ENCODE measurements around the gene TMEM273.

The TMEM273 gene

DNA sequence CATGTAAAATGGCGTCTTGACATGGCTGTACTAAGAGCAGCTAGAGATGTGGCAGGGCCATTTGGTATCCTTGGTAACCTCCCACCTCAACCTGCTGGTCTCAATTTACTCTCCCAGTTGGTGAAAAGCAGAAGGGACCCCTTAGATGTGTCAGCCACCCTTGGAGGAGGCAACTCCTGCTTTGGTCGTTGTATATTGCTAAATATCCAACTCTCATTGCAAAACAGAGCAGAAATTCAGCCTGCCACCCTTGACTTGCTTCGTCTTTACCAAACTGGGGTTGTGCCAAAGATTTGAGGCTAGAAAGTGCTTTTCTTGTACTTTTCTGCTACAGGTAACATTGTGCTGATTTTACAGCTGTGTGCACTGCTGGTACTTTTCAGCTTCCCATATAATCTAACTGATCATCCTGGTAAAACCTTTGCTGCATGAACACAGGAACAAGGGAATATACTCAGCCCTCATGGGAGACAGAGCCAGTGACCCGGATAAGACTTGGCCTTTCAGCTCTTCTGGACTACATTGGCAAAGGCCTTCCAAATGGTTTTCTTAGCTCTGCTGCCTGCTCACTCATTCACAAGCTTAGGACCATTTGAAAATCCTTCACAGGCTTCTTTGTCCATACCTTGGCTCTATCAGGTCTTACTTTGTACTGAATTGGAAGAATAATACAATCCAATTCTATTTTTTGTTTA lies 70.7 kb downstream of the TMEM273 start:
- H3K4me2 ChIP-seq (ENCODE audit: low read length), result no peak overlapping the region
- H3K9ac ChIP-seq (ENCODE audit: low read depth, low read length), result no peak overlapping the region
- H3K4me1 ChIP-seq (ENCODE audit: control insufficient read depth, insufficient read depth, low read length), result peaks cover 8% of the 10 kb centered on the region
- no peaks in the 10 kb centered on the region for H3K9me3 ChIP-seq (replicated peaks; ENCODE audit: low read length)
- no peak overlapping the region for H3K4me3 ChIP-seq (ENCODE audit: low read length)
- H3K36me3 ChIP-seq (ENCODE audit: insufficient read depth, low read length), result no peaks in the 10 kb centered on the region
- H3K27me3 ChIP-seq (ENCODE audit: control insufficient read depth, insufficient read depth, low read length), result peaks cover 62% of the 10 kb centered on the region

DNA sequence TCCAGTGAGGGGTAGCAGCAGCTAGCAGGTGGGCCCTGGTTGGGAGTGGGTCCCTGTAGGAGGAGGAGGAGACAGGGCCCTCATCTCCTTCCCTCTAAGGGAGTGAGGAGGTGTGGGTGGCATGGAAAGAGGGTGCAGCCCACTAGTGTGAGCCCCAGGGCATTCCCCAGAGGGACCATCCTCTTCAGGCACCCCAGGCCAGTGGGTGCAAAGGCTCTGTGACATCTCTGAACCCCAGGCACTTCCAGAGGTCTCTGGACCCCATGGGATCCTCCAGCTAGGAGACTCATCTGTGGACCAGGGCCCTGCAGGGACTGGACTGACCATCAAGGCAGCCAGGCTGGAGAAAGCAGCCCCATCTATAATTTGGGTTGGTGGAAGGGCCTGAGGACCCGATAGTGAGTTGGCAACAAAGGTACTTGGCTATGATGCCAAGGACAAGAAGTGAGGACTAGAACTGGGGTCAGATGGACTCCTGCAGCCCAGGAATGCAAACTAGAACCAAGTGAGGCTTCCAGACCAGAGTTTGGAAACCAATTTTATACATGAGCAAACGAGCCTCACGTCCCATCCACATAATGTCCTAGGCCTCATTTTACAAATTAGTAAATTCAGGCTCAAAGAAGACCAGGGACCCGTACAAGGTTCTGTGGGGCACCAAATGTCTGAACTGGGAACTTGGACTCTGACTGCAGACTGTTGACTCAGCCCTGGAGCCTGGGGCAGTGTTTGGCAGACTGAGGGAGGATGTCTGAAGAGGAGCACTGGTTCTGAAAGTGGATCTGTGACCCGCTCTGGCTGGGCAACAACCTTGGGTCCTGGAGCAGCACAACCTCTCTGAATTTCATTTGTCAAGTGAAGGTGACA lies 71.4 kb downstream of the TMEM273 start:
- Histone ChIP-seq H3K9ac (ENCODE audit: low read depth, low read length) (no peak overlapping the region), H3K36me3 (ENCODE audit: insufficient read depth, low read length) (no peaks in the 10 kb centered on the region), H3K27me3 (ENCODE audit: control insufficient read depth, insufficient read depth, low read length) (peaks cover 69% of the 10 kb centered on the region), H3K4me2 (ENCODE audit: low read length) (no peak overlapping the region), H3K4me3 (ENCODE audit: low read length) (no peak overlapping the region), H3K4me1 (ENCODE audit: control insufficient read depth, insufficient read depth, low read length) (peaks cover 8% of the 10 kb centered on the region), H3K9me3 (replicated peaks; ENCODE audit: low read length) (no peaks in the 10 kb centered on the region)

DNA sequence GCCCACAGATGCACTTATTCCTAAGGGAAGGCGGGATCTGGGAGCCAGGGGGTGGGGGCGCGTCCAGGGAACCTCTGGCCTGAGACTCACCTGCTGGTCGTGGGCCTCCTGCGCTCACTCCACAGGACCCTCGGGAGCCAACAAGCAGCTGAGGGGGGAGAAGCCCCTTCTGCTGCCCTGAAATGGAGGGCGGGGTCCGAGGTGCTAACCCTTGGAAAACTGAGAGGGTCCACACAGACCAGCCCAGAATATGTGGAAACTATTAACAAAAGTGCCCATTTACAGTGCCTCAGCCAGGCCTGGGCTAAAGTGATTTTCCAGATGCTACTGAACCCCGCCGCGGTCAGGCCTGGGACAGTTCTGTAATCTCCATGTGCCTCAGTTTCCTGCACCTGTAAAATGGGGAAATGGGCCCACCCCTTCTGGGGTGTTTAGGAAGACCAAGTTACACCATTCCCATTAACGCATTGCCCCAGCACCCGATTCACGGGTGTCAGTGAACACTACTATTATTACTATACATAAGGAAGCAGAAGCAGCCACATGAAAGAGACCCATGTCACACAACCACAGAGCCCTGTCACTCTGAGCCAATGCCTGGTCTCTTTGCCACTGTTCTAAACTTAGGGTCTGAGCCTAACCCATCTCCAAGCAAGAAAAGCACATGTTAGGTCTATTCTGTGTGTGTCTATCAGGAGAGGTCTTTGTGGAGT lies 72.2 kb downstream of the TMEM273 start:
- Histone ChIP-seq H3K27me3 (ENCODE audit: control insufficient read depth, insufficient read depth, low read length) (peaks cover 67% of the 10 kb centered on the region), H3K9ac (ENCODE audit: low read depth, low read length) (no peak overlapping the region), H3K9me3 (replicated peaks; ENCODE audit: low read length) (no peaks in the 10 kb centered on the region), H3K4me1 (ENCODE audit: control insufficient read depth, insufficient read depth, low read length) (peaks cover 8% of the 10 kb centered on the region), H3K4me3 (ENCODE audit: low read length) (peak overlapping the region; percentile 65), H3K36me3 (ENCODE audit: insufficient read depth, low read length) (no peaks in the 10 kb centered on the region), H3K4me2 (ENCODE audit: low read length) (peak overlapping the region; percentile 53)

DNA sequence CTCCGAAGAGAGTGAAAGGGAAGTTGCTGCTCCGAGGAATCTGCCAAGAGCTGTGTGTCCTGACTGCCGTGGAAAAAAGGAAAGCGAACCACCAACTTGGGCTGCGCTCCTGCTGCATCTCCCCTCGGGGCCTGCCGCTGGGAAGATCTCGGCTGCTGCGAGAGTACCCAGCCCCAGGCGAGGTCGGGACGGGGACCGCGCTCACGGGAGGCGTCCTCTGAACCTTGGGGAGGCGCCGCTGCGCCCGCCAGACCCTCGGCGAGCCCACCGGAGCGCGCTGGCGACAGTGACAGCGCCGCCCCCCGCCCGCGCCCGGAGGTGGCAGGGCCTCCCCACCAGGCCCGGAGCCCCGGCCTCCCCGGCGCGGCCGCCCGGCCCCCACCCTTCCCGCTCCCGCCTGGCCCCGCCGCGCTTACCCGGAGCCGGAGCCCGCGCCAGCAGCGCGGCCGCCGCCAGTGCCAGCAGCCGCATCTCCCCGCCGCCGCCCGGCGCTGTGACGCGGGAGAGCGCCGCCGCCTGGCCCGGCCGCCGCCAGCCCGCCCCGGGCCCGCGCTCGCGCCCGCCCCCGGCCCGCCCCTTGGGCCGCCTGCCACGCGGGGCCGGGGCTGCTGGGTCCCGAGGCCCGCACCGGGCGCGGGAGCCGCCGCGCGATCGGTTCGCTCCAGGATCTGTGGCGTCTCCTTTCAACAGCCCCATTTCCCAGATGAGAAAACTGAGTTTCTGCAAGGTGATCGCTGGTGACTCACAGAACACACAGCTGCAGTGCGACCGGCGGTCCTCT lies 73.0 kb downstream of the TMEM273 start, which contains the start of gene VSTM4:
Gene VSTM4 (minus strand): TSS at position 508 of the 781 bp plus-strand sequence. CDS start 37 bp downstream, at position 471.
- Histone ChIP-seq H3K9me3 (replicated peaks; ENCODE audit: low read length) (no peaks in the 10 kb centered on the region), H3K9ac (ENCODE audit: low read depth, low read length) (peak within 1 kb of the TSS; percentile 61), H3K27me3 (ENCODE audit: control insufficient read depth, insufficient read depth, low read length) (peaks cover 60% of the 10 kb centered on the region), H3K4me1 (ENCODE audit: control insufficient read depth, insufficient read depth, low read length) (peaks cover 10% of the 10 kb centered on the region), H3K4me3 (ENCODE audit: low read length) (peak within 1 kb of the TSS; percentile 65), H3K36me3 (ENCODE audit: insufficient read depth, low read length) (no peaks in the 10 kb centered on the region), H3K4me2 (ENCODE audit: low read length) (peak within 1 kb of the TSS; percentile 79)

DNA sequence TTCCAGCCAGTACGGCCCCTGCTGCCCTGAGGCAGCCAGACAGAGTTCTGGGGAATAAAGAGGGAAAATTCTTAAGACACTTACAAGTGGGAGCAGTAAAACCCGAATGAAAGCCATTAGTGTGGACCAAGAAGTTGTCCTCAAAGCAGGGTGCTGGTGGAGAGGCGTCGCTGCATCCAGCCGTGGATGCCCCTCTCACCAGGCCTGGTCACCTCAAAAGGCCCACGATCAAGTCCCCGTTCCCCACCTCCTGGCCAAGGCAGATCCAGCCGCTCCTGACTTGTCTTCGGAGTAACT lies 73.5 kb downstream of the TMEM273 start:
- Histone ChIP-seq H3K36me3 (ENCODE audit: insufficient read depth, low read length) (no peaks in the 10 kb centered on the region), H3K27me3 (ENCODE audit: control insufficient read depth, insufficient read depth, low read length) (peaks cover 55% of the 10 kb centered on the region), H3K4me2 (ENCODE audit: low read length) (peak overlapping the region; percentile 79), H3K4me3 (ENCODE audit: low read length) (peak overlapping the region; percentile 65), H3K9me3 (replicated peaks; ENCODE audit: low read length) (no peaks in the 10 kb centered on the region), H3K4me1 (ENCODE audit: control insufficient read depth, insufficient read depth, low read length) (peaks cover 12% of the 10 kb centered on the region), H3K9ac (ENCODE audit: low read depth, low read length) (peak overlapping the region; percentile 61)

DNA sequence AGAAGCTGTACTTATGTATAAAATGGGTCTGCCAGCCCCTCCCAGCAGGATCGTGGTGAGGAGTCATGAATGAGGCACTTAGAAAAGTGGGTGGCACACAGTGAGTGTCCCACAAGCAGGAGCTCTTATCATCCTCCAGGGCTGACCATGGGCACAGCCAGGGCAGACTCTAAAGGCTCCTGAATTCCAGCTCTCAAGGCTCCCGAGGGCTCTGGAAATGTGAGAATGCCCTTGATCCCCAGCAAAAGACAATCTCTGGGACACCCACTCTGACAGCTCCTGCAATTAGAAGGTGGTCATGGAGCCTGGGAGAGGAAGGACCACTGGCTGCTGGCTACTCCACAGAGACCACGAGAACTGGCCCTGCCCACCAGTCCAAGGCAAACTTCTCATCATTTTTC lies 74.5 kb downstream of the TMEM273 start:
- Histone ChIP-seq H3K27me3 (ENCODE audit: control insufficient read depth, insufficient read depth, low read length) (peaks cover 53% of the 10 kb centered on the region), H3K9ac (ENCODE audit: low read depth, low read length) (no peak overlapping the region), H3K9me3 (replicated peaks; ENCODE audit: low read length) (no peaks in the 10 kb centered on the region), H3K4me2 (ENCODE audit: low read length) (no peak overlapping the region), H3K4me1 (ENCODE audit: control insufficient read depth, insufficient read depth, low read length) (peaks cover 12% of the 10 kb centered on the region), H3K4me3 (ENCODE audit: low read length) (no peak overlapping the region), H3K36me3 (ENCODE audit: insufficient read depth, low read length) (no peaks in the 10 kb centered on the region)

DNA sequence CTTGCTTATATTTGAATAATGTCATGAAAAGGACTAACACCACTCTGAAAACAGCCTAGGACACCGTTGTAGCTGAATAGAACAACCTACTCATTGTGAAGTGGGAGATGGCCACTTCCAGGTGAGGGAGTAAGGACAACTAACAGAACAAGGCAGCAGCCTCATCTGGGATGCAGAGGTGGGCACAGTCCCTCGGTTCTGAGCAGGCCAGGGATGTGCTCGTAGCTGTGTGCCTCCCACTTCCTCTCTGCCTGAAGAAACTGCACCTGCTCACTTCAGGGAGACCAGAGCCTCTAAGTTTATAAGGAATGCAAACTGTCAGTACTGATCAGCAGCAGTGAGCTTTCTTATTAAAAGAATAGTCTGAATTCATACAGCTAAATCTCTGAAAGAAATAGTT lies 75.3 kb downstream of the TMEM273 start:
- H3K9ac ChIP-seq (ENCODE audit: low read depth, low read length), result no peak overlapping the region
- no peak overlapping the region for H3K4me3 ChIP-seq (ENCODE audit: low read length)
- H3K9me3 ChIP-seq (replicated peaks; ENCODE audit: low read length), result no peaks in the 10 kb centered on the region
- peaks cover 46% of the 10 kb centered on the region for H3K27me3 ChIP-seq (ENCODE audit: control insufficient read depth, insufficient read depth, low read length)
- no peaks in the 10 kb centered on the region for H3K36me3 ChIP-seq (ENCODE audit: insufficient read depth, low read length)
- peaks cover 12% of the 10 kb centered on the region for H3K4me1 ChIP-seq (ENCODE audit: control insufficient read depth, insufficient read depth, low read length)
- H3K4me2 ChIP-seq (ENCODE audit: low read length), result no peak overlapping the region

DNA sequence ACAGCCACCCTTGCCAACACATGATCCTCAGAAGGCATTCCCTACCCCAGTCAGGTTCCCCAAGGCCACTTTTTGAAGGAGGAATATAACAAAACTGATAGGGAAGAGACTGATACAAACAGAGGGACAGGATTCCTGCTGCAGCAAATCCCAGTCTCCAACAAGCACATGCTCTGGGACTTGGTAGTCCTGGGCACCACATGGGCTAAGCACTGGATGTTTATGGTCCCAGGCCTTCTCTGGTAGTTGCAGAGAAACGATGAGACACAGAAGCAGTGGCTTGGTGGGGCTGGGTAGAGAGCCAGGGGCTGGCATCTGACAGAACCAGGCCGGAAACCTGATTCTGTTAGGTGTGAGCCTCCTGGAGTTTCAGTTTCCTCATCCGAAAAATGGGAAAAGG lies 76.1 kb downstream of the TMEM273 start:
- no peak overlapping the region for H3K4me3 ChIP-seq (ENCODE audit: low read length)
- no peak overlapping the region for H3K4me2 ChIP-seq (ENCODE audit: low read length)
- H3K9me3 ChIP-seq (replicated peaks; ENCODE audit: low read length), result no peaks in the 10 kb centered on the region
- H3K9ac ChIP-seq (ENCODE audit: low read depth, low read length), result no peak overlapping the region
- peaks cover 39% of the 10 kb centered on the region for H3K27me3 ChIP-seq (ENCODE audit: control insufficient read depth, insufficient read depth, low read length)
- no peaks in the 10 kb centered on the region for H3K36me3 ChIP-seq (ENCODE audit: insufficient read depth, low read length)
- H3K4me1 ChIP-seq (ENCODE audit: control insufficient read depth, insufficient read depth, low read length), result peaks cover 12% of the 10 kb centered on the region

DNA sequence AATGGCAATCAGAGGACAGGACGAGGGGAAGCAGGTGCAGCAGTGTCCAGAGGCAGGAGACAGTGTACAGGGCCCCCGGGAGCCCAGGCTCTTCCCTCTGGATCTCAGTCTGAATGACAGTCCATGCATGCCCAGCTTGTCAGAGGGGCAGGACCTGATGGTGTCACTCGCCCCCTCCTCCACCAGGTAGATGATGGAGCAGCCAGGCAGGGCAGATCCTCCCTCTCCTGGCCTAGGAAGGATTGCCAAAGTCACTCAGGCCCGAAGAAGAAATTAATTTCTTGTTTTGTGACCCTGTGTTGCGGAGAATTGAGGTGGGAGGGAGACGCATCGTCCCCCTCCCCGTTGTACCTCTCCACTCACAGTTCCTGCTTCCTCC lies 76.9 kb downstream of the TMEM273 start:
- H3K4me2 ChIP-seq (ENCODE audit: low read length), result no peak overlapping the region
- peaks cover 31% of the 10 kb centered on the region for H3K27me3 ChIP-seq (ENCODE audit: control insufficient read depth, insufficient read depth, low read length)
- H3K9ac ChIP-seq (ENCODE audit: low read depth, low read length), result no peak overlapping the region
- no peaks in the 10 kb centered on the region for H3K36me3 ChIP-seq (ENCODE audit: insufficient read depth, low read length)
- H3K4me3 ChIP-seq (ENCODE audit: low read length), result no peak overlapping the region
- peaks cover 12% of the 10 kb centered on the region for H3K4me1 ChIP-seq (ENCODE audit: control insufficient read depth, insufficient read depth, low read length)
- no peaks in the 10 kb centered on the region for H3K9me3 ChIP-seq (replicated peaks; ENCODE audit: low read length)

DNA sequence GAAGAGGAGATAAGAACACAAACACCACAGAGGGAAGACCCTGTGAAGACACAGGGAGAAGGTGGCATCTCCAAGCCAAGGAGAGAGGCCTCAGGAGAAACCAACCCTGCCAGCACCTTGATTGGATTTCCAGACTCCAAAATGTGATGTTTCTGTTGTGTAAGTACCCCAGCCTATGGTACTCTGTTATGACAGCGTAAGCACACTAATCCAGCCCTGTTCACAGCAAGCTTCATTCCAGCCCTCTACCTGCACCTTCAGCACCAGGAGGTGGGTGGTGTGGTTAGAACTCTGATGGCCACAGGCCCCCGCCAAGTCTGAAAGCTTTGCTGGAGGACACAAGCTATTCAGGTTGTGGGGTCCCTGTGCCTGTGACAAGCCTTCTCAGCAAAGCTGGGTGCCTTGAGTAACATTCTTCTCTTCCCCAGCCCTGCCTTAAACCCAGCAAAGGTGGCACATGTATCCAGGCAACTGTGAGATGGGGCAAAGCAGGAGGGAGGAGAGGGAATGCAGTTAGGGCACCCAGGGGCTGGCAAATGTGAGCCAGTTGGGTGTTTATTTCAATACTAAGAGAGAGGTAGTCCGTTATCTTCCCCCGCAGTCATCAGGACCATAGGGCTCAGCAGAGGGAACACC lies 77.4 kb downstream of the TMEM273 start:
- peaks cover 26% of the 10 kb centered on the region for H3K27me3 ChIP-seq (ENCODE audit: control insufficient read depth, insufficient read depth, low read length)
- H3K4me2 ChIP-seq (ENCODE audit: low read length), result no peak overlapping the region
- peaks cover 12% of the 10 kb centered on the region for H3K4me1 ChIP-seq (ENCODE audit: control insufficient read depth, insufficient read depth, low read length)
- no peak overlapping the region for H3K9ac ChIP-seq (ENCODE audit: low read depth, low read length)
- H3K36me3 ChIP-seq (ENCODE audit: insufficient read depth, low read length), result no peaks in the 10 kb centered on the region
- no peaks in the 10 kb centered on the region for H3K9me3 ChIP-seq (replicated peaks; ENCODE audit: low read length)
- H3K4me3 ChIP-seq (ENCODE audit: low read length), result no peak overlapping the region
